HCT116 (cell line): ENCODE results near the gene WRAP53. TPM values are rescaled to one million over a fixed set of nuclear protein-coding genes. Genes with fewer than 3 reads are reported as not detected.

Source experiments
- ATAC-seq: fragments of 200-7000 bp; cut with Tn5 transposase; 2 replicates; pipeline ENCODE4 v1.9.1; 2020; ENCODE audit warnings: mild to moderate bottlenecking, moderate library complexity
- BruUV-seq: library from RNA; stranded (reverse); fragments of 400-500 nt; replicated peaks from 2 replicates; lab custom pipeline; 2021; lab: Mats Ljungman, UMichigan
- CTCF ChIA-PET: fragments of 300-600 bp; sonication (Branson Sonifier 250); formaldehyde crosslinking; loops from one replicate; lab custom pipeline; 2021; ENCODE audit warnings: antibody characterized with exemption; lab: Charles Lee
- POLR2A ChIA-PET: fragments of 300-600, 350-600 bp; sonication (Branson Sonifier 250); formaldehyde crosslinking; loops from one replicate; lab custom pipeline; 2021; ENCODE audit warnings: antibody characterized with exemption; lab: Charles Lee
- RAD21 ChIA-PET, 2 experiments: fragments of 300-600 bp; sonication (Branson Sonifier 250); formaldehyde crosslinking; loops; one replicate each; lab custom pipeline; 2023; ENCODE audit warnings: low total read pairs in 2 of 2; ENCODE audit not compliant: uncharacterized antibody in 2 of 2, unreplicated experiment in 2 of 2, low non-redundant PET in 1 of 2; lab: Charles Lee
- DNase-seq: peaks from one replicate; pipeline ENCODE4 v3.0.0-alpha.2; 2010; ENCODE audit warnings: low read depth, low spot score
- H2AFZ ChIP-seq: fragments of 200-600 bp; shearing (Covaris generic), sonication (generic); 2 replicates; pipeline ENCODE4 v1.6.1; 2017; ENCODE audit warnings: low read depth, mixed run types, mixed read lengths, antibody characterized with exemption, low read length; ENCODE audit not compliant: poor library complexity, severe bottlenecking
- H3K27ac ChIP-seq: 2 replicates; pipeline ENCODE4 v1.5.1; 2012; ENCODE audit warnings: low read depth, low read length
- H3K27me3 ChIP-seq: fragments of 200-600 bp; sonication (generic); 2 replicates; pipeline ENCODE4 v1.6.1; 2016; ENCODE audit warnings: mixed run types, low read length, mixed read lengths; ENCODE audit not compliant: insufficient read depth
- H3K36me3 ChIP-seq, 2 experiments: fragments of 200-500 bp in 1 of 2; fragments of 200-600 bp in 1 of 2; sonication (Bioruptor generic) in 1 of 2; sonication (generic) in 1 of 2; 2 replicates each; pipeline versions ENCODE4 v1.5.1 to v1.6.1; 2014 to 2016; ENCODE audit warnings: low read length in 2 of 2, inconsistent platforms in 1 of 2, mixed read lengths in 1 of 2, mixed run types in 1 of 2; ENCODE audit not compliant: insufficient read depth in 2 of 2, control insufficient read depth in 1 of 2
- H3K4me1 ChIP-seq, 2 experiments: fragments of 200-600 bp in 1 of 2; sonication (generic) in 1 of 2; 2 replicates each; pipeline versions ENCODE4 v1.5.1 to v1.6.1; 2012 to 2017; ENCODE audit warnings: low read length in 2 of 2, inconsistent platforms in 1 of 2, mild to moderate bottlenecking in 1 of 2, mixed read lengths in 1 of 2, mixed run types in 1 of 2, moderate library complexity in 1 of 2; ENCODE audit not compliant: insufficient read depth in 2 of 2, control insufficient read depth in 1 of 2
- H3K4me2 ChIP-seq: fragments of 200-600 bp; sonication (generic); 2 replicates; pipeline ENCODE4 v1.6.1; 2017; ENCODE audit warnings: mixed run types, low read length, mixed read lengths
- H3K4me3 ChIP-seq, 2 experiments: fragments of 200-600 bp in 1 of 2; sonication (generic) in 1 of 2; replicated peaks in 1 of 2; 2 replicates each; pipeline ENCODE4 v1.5.1; 2011 to 2016; ENCODE audit warnings: low read length in 2 of 2, control low read depth in 1 of 2, low read depth in 1 of 2, mild to moderate bottlenecking in 1 of 2, mixed read lengths in 1 of 2, mixed run types in 1 of 2
- H3K79me2 ChIP-seq: fragments of 200-600 bp; sonication (generic); 2 replicates; pipeline ENCODE4 v1.6.1; 2017; ENCODE audit warnings: mild to moderate bottlenecking, mixed run types, low read length, moderate library complexity, mixed read lengths; ENCODE audit not compliant: insufficient read depth
- H3K9ac ChIP-seq: fragments of 200-600 bp; sonication (generic); 2 replicates; pipeline ENCODE4 v1.6.1; 2016; ENCODE audit warnings: low read length, mixed read lengths
- H3K9me2 ChIP-seq: fragments of 200-600 bp; sonication (generic), shearing (Covaris generic); 2 replicates; pipeline ENCODE4 v1.6.1; 2017; ENCODE audit warnings: mixed run types, mild to moderate bottlenecking, moderate library complexity; ENCODE audit not compliant: insufficient read depth
- H3K9me3 ChIP-seq, 2 experiments: fragments of 200-500 bp in 1 of 2; fragments of 200-600 bp in 1 of 2; sonication (Bioruptor generic) in 1 of 2; sonication (generic) in 1 of 2; 2 replicates each; pipeline ENCODE4 v1.6.1; 2014 to 2017; ENCODE audit warnings: low read length in 2 of 2, mixed read lengths in 2 of 2, inconsistent platforms in 1 of 2, low read depth in 1 of 2, mild to moderate bottlenecking in 1 of 2, mixed run types in 1 of 2, moderate library complexity in 1 of 2; ENCODE audit not compliant: control insufficient read depth in 1 of 2, insufficient read depth in 1 of 2
- H4K20me1 ChIP-seq: fragments of 200-600 bp; sonication (generic), shearing (Covaris generic); 2 replicates; pipeline ENCODE4 v1.6.1; 2017; ENCODE audit warnings: mixed run types, mild to moderate bottlenecking, moderate library complexity; ENCODE audit not compliant: insufficient read depth
- CBX3 ChIP-seq: IDR thresholded peaks from 2 replicates; pipeline ENCODE4 v1.6.1; 2012; ENCODE audit warnings: low read depth
- ELF1 ChIP-seq: IDR thresholded peaks from 2 replicates; pipeline ENCODE4 v1.6.1; 2012; ENCODE audit warnings: low read depth, borderline replicate concordance
- EZH2phosphoT487 ChIP-seq: fragments of 200-600 bp; IDR thresholded peaks from 2 replicates; pipeline ENCODE4 v1.6.1; 2018; ENCODE audit warnings: antibody characterized with exemption, borderline replicate concordance
- FOSL1 ChIP-seq: IDR thresholded peaks from 2 replicates; pipeline ENCODE4 v1.6.1; 2012; ENCODE audit warnings: low read depth
- POLR2AphosphoS5 ChIP-seq: IDR thresholded peaks from 2 replicates; pipeline ENCODE4 v1.6.1; 2011; ENCODE audit warnings: mild to moderate bottlenecking, low read depth, low read length, moderate library complexity
- RAD21 ChIP-seq: IDR thresholded peaks from 2 replicates; pipeline ENCODE4 v1.6.1; 2012; ENCODE audit warnings: low read depth, mild to moderate bottlenecking
- REST ChIP-seq: IDR thresholded peaks from 2 replicates; pipeline ENCODE4 v1.6.1; 2012; ENCODE audit warnings: low read depth
- SIN3A ChIP-seq: IDR thresholded peaks from 2 replicates; pipeline ENCODE4 v1.6.1; 2012; ENCODE audit warnings: low read depth
- SP1 ChIP-seq: IDR thresholded peaks from 2 replicates; pipeline ENCODE4 v1.6.1; 2012; ENCODE audit warnings: low read depth
- TCF7L2 ChIP-seq: IDR thresholded peaks from 2 replicates; pipeline ENCODE4 v1.7.0; 2011; ENCODE audit warnings: borderline replicate concordance, inconsistent platforms; ENCODE audit not compliant: insufficient read depth, insufficient read length; ENCODE audit errors: extremely low read depth
- ZFX ChIP-seq: fragments of 450-650 bp; IDR thresholded peaks from 2 replicates; pipeline ENCODE4 v1.6.1; 2017
- ZNF274 ChIP-seq: fragments of 200-500 bp; sonication (Bioruptor generic); IDR thresholded peaks from 2 replicates; pipeline ENCODE4 v1.6.1; 2014; ENCODE audit warnings: mild to moderate bottlenecking, low read depth, low read length, inconsistent platforms
- intact Hi-C: fragments of 100-400 bp; cut with micrococcal nuclease; formaldehyde crosslinking; loops from 2 replicates; pipeline ENCODE4 v1.10.0; 2022
- total RNA-seq: library from RNA; stranded (reverse); gene quantifications from one replicate; pipeline ENCODE4 v1.2.1, GENCODE V29; 2021; ENCODE audit not compliant: unreplicated experiment
- TF ChIP-seq, protein P1 (sequence below), 3 experiments: fragments of 200-600 bp in 1 of 3; sonication (generic) in 1 of 3; IDR thresholded peaks in 2 of 3; conservative IDR thresholded peaks in 1 of 3; 2 replicates each; pipeline ENCODE4 v1.5.1; 2012 to 2017; ENCODE audit warnings: low read depth in 2 of 3, low read length in 2 of 3, antibody characterized with exemption in 1 of 3, borderline replicate concordance in 1 of 3, control low read depth in 1 of 3, mild to moderate bottlenecking in 1 of 3, mixed read lengths in 1 of 3, mixed run types in 1 of 3, moderate library complexity in 1 of 3; ENCODE audit not compliant: insufficient read depth in 1 of 3
- TF ChIP-seq, protein P2 (sequence below): IDR thresholded peaks from 2 replicates; pipeline ENCODE4 v1.6.1; 2012
- TF ChIP-seq, protein P3 (sequence below): IDR thresholded peaks from 2 replicates; pipeline ENCODE4 v1.6.1; 2011; ENCODE audit warnings: mild to moderate bottlenecking, low read length, moderate library complexity; ENCODE audit not compliant: insufficient replicate concordance; ENCODE audit errors: extremely low read depth

The WRAP53 gene
- total RNA-seq, 1 experiment from 2014 or later: 28.8 TPM

DNA sequence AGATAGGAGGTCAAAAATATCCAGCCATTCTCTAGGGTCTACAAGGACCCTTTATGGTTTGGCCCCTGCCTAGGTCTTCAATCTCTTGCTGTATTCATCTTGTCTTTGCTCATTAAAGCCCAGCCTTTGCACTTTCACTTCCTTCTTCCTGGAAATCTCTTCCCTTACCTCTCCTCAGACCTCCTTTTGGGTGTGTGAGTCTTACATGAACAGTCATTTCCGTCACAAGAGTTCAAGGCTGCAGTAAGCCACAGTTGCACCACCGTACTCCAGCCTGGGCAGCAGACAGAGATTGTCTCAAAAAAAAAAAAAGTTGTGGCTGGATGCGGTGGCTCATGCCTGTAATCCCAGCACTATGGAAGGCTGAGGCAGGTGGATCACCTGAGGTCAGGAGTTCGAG lies 43.5 kb upstream of the WRAP53 start:
- no TSS peak for BruUV-seq
- Histone ChIP-seq H3K27me3 (no peaks in the 10 kb centered on the region), H3K4me1 (no peaks in the 10 kb centered on the region), H3K9ac (no peak overlapping the region), H4K20me1 (no peaks in the 10 kb centered on the region), H2AFZ (no peak overlapping the region), H3K9me2 (no peaks in the 10 kb centered on the region), H3K79me2 (no peaks in the 10 kb centered on the region), H3K9me3 (no peaks in the 10 kb centered on the region), H3K4me3 (no peak overlapping the region), H3K36me3 (no peaks in the 10 kb centered on the region), H3K4me2 (no peak overlapping the region), H3K27ac (no peak overlapping the region)
- ATAC-seq: no peak
- DNase-seq: no peak
- intact Hi-C loops: no loop called here
- CTCF ChIA-PET: no interaction called here
- TF ChIP-seq SP1 (no peak), RAD21 (no peak), TCF7L2 (no peak), FOSL1 (no peak), ZNF274 (no peak), REST (no peak), ZFX (no peak), ELF1 (no peak), POLR2AphosphoS5 (no peak), CBX3 (no peak), EZH2phosphoT487 (no peak), SIN3A (no peak)
- TF ChIP-seq, protein P1, sequence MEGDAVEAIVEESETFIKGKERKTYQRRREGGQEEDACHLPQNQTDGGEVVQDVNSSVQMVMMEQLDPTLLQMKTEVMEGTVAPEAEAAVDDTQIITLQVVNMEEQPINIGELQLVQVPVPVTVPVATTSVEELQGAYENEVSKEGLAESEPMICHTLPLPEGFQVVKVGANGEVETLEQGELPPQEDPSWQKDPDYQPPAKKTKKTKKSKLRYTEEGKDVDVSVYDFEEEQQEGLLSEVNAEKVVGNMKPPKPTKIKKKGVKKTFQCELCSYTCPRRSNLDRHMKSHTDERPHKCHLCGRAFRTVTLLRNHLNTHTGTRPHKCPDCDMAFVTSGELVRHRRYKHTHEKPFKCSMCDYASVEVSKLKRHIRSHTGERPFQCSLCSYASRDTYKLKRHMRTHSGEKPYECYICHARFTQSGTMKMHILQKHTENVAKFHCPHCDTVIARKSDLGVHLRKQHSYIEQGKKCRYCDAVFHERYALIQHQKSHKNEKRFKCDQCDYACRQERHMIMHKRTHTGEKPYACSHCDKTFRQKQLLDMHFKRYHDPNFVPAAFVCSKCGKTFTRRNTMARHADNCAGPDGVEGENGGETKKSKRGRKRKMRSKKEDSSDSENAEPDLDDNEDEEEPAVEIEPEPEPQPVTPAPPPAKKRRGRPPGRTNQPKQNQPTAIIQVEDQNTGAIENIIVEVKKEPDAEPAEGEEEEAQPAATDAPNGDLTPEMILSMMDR (IDR thresholded peaks at IDR 0.05 in 2 of 3, conservative IDR thresholded peaks at IDR 0.05 in 1 of 3; ENCODE audit: borderline replicate concordance in 1 of 3, insufficient read depth in 1 of 3, low read depth in 2 of 3, low read length in 2 of 3): no peak
- TF ChIP-seq, protein P2, sequence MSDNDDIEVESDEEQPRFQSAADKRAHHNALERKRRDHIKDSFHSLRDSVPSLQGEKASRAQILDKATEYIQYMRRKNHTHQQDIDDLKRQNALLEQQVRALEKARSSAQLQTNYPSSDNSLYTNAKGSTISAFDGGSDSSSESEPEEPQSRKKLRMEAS: no peak
- TF ChIP-seq, protein P3, sequence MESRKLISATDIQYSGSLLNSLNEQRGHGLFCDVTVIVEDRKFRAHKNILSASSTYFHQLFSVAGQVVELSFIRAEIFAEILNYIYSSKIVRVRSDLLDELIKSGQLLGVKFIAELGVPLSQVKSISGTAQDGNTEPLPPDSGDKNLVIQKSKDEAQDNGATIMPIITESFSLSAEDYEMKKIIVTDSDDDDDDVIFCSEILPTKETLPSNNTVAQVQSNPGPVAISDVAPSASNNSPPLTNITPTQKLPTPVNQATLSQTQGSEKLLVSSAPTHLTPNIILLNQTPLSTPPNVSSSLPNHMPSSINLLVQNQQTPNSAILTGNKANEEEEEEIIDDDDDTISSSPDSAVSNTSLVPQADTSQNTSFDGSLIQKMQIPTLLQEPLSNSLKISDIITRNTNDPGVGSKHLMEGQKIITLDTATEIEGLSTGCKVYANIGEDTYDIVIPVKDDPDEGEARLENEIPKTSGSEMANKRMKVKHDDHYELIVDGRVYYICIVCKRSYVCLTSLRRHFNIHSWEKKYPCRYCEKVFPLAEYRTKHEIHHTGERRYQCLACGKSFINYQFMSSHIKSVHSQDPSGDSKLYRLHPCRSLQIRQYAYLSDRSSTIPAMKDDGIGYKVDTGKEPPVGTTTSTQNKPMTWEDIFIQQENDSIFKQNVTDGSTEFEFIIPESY: no peak
- POLR2A ChIA-PET: no interaction called here
- RAD21 ChIA-PET: no interaction called here
